GM19468 (cell line): ENCODE results near the gene STK31.
"Not testable (repeated sequence)": the region's sequence is repeated elsewhere in the genome, so short reads cannot be mapped to it uniquely, and the experiment has no call there.

Source experiments
- ATAC-seq: cut with Tn5 transposase; IDR thresholded peaks from one replicate; pipeline ENCODE4 v1.9.1; 2021; ENCODE audit warnings: mild to moderate bottlenecking, moderate library complexity, moderate number of reproducible peaks; ENCODE audit not compliant: unreplicated experiment; ENCODE audit errors: extremely low read depth

The STK31 gene, protein sequence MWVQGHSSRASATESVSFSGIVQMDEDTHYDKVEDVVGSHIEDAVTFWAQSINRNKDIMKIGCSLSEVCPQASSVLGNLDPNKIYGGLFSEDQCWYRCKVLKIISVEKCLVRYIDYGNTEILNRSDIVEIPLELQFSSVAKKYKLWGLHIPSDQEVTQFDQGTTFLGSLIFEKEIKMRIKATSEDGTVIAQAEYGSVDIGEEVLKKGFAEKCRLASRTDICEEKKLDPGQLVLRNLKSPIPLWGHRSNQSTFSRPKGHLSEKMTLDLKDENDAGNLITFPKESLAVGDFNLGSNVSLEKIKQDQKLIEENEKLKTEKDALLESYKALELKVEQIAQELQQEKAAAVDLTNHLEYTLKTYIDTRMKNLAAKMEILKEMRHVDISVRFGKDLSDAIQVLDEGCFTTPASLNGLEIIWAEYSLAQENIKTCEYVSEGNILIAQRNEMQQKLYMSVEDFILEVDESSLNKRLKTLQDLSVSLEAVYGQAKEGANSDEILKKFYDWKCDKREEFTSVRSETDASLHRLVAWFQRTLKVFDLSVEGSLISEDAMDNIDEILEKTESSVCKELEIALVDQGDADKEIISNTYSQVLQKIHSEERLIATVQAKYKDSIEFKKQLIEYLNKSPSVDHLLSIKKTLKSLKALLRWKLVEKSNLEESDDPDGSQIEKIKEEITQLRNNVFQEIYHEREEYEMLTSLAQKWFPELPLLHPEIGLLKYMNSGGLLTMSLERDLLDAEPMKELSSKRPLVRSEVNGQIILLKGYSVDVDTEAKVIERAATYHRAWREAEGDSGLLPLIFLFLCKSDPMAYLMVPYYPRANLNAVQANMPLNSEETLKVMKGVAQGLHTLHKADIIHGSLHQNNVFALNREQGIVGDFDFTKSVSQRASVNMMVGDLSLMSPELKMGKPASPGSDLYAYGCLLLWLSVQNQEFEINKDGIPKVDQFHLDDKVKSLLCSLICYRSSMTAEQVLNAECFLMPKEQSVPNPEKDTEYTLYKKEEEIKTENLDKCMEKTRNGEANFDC

DNA sequence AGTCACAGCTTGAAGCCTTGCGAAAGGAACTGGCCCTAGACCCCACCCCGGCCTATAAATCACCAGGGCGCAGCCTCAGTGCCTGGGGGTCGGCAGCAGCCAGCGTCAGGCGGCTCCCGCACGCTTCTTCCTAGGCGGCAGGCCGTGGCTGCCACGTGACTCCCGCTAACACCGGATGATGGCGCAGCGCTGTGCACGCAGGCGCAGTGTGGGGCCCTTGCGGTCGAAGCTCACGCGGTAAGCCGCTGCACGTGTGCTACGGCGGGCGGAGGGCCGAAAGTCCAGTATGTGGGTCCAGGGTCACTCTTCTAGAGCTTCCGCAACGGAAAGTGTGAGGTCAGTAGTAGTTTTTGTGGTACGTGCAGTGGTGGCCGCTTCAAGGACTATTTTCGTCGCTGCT is at the start of gene STK31:
STK31 (plus strand) TSS at position 220 of the 400 bp plus-strand sequence; CDS start at position 287, 67 bp downstream.
- no peak for ATAC-seq

DNA sequence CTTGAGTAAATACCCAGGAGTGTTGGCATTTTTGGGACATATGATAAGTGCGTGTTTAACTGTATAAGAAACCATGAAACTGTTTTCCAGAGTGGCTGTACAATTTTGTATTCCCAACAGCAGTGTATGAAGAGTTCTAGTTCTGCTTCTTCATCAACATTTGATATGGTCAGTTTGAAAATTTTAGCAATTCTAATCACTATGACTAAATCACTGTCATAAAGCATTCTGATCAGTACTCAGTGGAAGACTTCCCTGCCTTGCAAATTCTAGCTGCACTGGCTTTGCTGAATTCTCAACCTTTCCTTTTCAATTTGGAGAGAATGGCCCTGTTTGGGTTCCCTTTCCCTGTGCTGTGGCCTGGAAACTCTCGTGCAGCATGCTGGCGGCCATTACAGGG is 48.6 kb upstream of the STK31 start:
- no peak for ATAC-seq

DNA sequence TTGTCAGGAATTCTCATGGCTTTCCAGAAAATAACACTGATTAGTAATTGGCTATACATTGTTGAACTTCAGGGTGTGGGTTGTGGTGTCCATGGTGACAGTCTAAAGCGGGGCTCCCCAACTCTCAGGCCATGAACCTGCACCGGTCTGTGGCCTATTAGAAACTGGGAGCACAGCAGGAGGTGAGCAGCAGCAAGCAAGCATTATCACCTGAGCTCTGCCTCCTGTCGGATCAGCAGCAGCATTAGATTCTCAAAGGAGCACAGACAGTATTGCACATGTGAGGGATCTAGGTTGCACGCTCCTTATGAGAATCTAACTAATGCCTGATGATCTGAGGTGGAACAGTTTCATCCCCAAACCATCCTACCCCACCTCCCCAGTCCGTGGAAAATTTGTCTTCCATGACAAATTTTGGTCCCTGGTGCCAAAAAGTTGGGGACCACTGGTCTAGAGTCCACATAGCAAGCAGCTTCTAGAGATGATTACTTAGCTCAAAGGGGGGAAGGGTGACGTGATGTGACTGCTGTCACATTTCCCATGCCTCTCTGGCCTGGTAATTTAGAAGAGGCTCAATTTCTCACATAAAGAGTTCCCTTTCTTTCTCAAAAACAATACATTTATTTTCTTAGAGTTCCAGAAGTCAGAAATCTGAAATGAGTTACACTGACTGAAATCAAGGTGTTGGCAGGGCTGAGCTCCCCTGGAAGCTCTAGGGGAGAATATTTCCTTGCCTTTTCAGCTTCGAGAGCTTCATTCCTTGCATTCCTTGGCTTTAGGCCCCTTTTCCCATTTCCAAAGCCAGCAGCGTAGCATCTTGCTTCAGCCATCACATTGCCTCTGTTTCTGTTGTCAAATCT is 47.7 kb upstream of the STK31 start:
- ATAC-seq = no peak

DNA sequence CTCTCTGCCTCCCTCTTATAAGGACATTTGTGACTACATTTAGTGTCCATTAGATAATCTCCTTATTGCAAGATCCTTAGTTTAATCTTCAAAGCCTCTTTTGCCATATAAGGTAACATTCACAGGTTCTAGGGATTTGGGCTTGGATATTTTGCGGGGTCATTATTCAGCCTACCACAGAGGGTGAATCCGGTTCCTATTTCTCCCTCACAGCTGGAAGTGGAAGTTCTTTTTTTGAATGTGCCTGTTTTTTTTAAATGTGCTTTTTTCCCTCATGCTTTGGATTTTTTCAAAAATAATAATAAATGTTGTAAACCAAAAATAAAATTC is 47.1 kb upstream of the STK31 start:
- no peak for ATAC-seq

DNA sequence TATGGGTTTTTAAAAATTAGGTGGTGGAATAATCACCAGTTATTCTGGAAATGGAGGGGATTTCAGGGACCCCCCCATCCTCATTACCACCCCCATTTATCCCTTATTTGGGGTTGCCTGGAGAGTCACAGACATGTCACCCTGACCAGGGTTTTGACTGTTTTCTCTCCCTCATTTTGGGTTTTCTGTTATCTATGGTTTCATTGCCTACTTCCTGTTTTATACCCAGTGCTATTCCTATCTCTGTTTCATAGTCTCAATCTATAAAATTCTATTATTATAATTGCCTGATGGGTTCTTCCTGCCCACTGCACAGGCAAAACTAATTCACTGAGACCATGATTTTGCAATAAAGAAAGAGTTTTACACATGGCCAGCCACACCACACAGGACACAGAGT is 45.9 kb upstream of the STK31 start:
- no peak for ATAC-seq

DNA sequence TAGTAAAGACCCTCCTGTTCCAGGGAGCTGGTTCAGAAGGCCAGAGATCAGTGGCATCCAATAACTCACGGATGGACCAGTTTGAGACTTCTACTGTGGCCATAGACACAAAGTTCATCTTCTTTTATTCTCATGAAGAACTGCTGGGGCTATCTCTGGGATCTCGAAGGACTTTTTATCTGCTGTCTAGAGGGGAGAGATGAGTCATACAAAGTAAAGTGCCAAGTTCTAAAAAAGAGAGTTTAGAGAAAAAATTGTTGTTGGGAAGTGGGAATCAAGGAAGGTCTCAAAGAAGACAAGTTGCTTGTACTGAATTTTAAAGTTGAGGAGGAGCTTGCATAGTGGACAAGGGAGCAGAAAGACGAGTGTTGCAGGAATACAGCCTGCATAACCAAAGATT is 38.0 kb upstream of the STK31 start:
- ATAC-seq = no peak

DNA sequence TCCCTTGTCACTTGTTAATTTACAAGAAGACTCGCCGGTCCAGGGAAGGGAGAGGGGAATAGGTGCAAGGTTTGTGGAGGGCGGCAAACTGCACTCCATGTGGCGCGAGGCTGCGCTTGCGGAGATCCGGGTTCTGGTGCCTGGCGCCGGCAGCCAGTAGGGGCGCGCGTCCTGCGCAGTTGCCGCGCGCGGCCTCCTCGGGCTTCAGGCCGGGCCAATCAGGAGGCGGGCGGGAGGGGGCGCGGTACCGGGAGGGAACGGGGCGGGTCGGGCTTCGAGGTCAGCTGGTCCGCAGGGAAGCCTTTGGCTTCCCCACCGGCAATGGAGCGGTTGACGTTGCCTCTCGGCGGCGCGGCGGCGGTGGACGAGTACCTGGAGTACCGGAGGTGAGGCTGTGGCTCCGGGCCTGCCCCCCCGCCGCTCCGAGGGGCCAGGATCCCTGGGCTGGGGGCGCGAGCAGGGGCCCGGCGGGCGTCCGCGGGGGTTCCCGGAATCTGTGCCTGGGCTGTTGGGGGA is 30.1 kb upstream of the STK31 start, which contains the start of gene FAM221A:
FAM221A (plus strand) TSS at position 302 of the 516 bp plus-strand sequence; CDS start at position 322, 20 bp downstream.
- ATAC-seq = peak; percentile 98

DNA sequence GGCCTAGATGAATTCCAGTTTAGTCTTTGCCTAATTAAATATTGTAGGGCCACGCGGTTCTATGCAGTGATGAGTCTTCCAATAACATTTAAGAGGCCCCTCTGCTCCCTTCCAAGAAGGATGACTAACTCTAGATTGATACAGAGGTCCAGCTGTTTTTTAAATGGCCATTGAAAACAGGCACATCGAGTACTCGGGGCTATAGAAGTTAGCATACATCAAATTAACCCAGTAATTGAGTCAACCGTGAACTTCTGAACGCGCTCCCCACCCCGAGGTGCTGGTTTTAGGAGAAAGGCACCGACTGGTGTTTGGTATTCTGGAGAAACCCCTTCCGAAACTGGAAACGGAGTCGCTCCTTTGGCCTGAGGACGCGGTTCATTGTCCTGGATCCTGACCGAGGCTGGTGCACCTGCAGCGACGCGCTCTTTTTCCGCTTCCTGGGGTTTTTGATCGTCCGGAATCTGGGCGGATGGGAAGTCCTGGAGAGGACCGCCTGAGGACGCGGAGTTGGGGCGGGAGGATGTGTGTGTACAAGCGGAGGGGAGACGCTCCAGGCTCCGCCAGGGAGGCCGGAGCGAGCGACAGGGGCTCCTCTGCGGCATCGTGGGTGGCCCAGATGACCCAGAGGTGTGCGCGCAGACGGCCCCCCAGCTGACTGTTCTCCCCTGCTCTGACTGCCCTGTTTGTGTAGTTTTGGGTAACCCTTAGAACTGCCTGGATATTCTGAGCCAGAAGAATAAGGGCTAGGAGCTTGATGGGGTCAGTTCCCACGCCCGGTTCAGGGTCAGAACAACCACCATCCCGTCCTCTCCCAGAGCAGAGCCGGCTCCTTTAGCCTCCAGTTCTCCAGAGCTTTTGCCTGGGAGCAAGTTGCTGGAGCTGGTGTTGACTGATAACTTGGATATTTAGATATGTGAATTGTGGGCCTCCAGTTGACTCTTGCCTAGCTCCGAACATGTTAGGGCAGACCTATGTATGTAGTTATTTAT is 29.3 kb upstream of the STK31 start:
- ATAC-seq = no peak

DNA sequence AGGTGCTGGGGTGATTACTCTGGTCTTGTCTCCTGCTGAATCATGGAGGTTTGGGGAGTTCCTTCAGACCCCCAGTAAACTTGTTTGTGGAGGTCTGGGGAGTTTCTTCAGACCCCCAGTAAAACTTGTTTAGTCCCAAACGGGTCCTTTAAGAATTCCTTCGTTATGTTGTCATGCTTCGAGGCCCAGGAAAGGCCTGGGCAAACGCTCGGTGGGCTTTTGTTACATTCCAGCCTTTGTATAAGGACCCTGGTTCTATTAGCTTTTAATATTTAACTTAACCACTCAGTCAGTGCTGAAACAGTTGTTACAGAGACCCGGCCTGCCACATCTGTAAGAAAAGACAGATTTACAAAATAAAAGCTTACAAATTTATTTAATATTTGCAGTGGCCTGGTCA is 26.0 kb upstream of the STK31 start:
- ATAC-seq = not testable (repeated sequence)

DNA sequence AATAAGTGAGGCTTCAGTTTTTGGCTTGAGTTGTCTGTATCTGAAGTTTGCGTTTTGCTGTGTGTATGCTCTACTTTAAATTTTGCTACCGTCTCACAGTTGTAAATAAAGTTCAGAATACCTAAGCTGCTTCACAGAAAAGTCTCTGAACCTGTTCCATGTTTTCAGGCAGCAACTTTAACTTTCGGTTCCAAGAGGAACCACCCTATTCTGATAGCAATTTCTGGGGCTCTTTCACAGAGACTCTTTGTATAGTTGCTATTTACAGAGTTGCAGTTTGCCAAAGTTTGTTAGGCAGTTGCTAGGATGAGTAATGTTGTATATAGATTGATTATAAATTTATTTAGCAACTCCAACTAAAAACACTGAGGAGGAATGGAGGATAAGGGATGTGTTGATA is 24.3 kb upstream of the STK31 start:
- ATAC-seq = no peak

DNA sequence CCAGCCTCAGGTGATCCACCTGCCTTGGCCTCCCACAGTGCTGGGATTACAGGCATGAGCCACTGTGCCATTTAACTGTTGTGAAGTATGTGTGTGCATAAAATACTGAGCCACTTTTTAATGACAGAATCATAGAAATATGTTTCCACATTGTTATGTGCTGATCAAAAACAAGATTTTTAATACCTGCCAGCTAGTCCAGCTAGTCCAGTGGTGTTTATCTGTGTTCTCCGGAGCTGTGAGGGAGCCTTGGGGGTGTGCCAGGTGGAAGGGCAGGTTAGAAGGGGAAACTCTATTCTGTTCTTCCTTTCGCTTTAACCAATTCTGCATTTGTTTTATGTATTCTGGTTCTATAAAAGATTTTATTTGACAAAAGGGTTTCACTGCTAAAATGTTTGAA is 23.0 kb upstream of the STK31 start:
- no peak for ATAC-seq

DNA sequence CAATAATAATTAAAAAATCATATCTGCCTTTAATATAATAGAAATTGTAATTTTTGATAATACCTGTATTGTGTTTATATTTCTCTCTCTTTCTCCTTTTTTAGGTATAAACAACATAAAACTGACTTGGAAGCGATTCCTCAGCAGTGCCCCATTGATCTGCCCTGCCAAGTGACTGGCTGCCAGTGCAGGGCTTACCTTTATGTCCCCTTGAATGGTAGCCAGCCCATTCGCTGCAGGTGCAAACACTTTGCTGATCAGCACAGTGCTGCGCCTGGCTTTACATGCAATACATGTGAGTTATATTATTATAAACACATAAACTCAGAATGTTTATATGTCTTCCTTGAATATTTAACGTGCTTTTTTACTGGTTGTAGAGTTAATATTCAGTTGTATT is 20.9 kb upstream of the STK31 start:
- no peak for ATAC-seq

DNA sequence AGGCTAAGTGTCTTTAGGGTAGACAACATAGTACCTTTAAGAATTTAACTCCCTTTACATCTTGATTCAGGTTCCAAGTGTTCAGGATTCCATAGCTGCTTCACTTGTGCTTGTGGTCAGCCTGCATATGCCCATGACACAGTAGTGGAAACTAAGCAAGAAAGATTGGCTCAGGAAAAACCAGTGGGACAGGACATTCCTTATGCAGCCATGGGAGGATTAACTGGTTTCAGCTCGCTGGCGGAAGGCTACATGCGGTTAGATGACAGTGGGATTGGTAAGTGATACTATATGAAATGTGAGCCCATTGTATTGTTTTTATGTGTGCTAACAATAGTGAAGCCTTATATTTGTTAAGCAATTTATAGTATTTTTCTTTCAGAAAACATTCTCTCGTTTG is 18.7 kb upstream of the STK31 start:
- no peak for ATAC-seq

DNA sequence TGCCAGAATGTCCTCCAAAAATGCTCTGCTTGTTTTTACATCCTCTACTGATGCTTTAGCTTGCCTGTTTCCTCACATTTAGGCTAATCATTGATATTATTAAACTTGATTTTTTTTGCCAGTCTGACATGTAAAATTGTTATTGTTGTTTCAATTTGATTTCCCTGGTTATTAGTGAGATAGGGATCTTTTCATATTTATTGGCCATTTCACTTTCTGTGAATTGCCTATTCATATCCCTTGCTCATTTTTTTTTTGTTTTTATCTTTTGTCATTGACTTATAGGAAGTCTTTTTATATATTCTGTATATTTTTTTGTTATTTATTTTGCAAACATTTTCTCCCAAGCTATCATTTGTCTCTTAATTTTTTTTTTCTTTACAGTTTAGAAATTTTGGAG is 16.8 kb upstream of the STK31 start:
- no peak for ATAC-seq

DNA sequence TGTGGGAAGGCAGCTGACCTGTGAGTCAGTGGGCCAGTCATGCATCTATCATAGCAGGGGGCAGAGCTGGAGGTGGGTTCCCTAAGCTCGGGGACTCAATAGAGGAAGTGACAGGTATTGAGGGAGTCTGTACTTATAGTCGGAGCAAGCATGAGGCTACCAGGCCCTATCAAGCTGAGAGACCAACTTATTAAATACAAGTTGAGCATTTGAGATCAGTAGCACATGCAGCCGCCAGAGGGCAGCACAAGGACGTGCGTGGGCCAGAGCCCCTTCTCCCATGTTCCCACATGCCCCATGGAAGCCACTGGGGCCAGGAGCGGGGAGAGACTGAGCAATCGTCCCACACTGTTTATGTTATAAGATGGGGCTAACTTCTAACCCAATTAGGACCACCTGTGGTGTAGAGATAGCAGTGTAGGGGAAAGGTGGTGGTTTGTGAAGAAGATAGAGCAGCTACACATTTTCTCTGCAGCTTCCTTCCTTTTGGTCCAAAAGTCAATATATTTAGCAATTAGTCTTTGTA is 13.0 kb upstream of the STK31 start:
- no peak for ATAC-seq

DNA sequence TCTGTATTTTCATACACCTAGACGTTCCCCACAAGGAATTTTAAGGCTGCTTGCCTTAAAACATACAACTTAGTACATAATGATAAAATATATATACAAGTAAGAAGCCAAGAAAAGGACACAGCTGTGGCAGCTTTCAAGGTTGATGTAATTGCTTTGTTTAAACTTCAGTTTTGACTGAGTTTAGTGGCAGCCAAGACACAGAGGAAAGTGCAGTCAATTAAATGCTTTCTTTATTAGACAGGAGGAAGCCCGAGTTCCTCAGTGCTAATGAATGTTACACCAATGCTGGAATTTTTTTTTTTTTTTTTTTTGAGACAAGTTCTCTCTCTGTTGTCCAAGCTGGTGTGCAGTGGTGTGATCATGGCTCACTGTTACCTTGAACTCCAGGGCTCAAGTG is 11.2 kb upstream of the STK31 start:
- ATAC-seq = no peak

DNA sequence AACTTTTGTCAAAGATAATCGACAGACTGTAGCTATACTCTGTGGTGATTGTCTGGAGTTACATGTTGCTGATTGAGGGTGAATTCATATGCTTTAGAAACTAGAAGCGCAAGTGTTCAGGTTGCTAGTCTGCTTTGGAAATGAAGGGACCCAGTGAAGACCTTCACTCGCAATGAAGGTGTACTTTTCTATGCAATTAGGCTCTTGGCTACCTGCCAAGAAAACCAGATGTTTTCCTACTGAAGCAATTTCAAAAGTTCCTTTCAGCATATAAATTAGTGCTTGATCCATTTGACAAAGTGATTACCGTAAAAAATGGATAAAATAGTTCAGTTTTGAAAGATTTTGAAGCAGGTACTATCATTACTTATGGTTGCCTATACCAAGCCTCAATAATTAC is 10.0 kb upstream of the STK31 start:
- no peak for ATAC-seq

DNA sequence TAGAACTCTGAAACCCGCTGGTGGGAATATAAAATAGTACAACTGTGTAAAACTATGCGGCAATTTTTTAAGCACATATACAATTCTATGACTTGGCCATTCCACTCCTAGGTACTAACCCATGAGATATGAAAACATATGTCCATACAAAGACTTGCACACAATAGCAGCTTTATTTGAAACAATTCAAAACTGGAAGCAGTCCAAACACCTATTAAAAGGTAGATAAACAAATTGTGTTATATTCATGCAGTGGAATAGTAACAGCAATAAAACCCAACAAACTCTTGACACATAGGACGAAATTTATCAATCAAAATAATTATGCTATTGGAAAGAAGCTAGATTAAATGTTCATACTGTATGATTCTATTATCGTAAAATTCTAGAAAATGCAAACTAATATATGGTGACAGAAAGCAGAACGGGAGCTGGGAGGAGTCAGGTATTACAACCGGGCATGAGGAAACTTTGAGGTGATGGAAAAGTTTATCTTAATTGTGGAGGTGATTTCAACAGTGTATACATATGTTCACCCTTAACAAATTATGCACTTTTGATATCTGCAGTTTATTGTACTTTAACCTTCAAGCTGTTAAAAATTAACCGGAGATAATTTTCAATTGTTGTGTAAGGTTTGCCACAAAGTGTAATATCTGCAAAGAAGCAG is 803 bp upstream of the STK31 start:
- no peak for ATAC-seq
